Bone marrow (tissue), 2 donors: ENCODE measurements around the gene KCNJ9.
"Not testable (repeated sequence)": the region's sequence is repeated elsewhere in the genome, so short reads cannot be mapped to it uniquely, and the experiment has no call there.

Source experiments
- DNase-seq, 2 donors: peaks; one replicate each; lab custom pipeline; 2025; lab: John Stamatoyannopoulos, UW

KCNJ9 gene

GRCh38 chr1:160081261-160081936 lies at the start of gene KCNJ9:
KCNJ9 (plus strand) TSS chr1:160081538; CDS start chr1:160084031, 2,493 bp downstream.
- no peak for DNase-seq

- no peak for DNase-seq
Measured at GRCh38 chr1:160032165-160032820, 49.0 kb upstream of the KCNJ9 start.

- DNase-seq = no peak
Measured at GRCh38 chr1:160040476-160040875, 40.9 kb upstream of the KCNJ9 start.

GRCh38 chr1:160043543-160043942 lies 37.8 kb upstream of the KCNJ9 start:
- DNase-seq = no peak

- no peak for DNase-seq
Measured at GRCh38 chr1:160045653-160046052, 35.7 kb upstream of the KCNJ9 start.

GRCh38 chr1:160046494-160047110 lies 34.7 kb upstream of the KCNJ9 start:
- peak; percentile 6 to 20 for DNase-seq

GRCh38 chr1:160047111-160047991 lies 34.0 kb upstream of the KCNJ9 start:
- no peak for DNase-seq

GRCh38 chr1:160048335-160048734 lies 33.0 kb upstream of the KCNJ9 start:
- no peak for DNase-seq

GRCh38 chr1:160049101-160049500 lies 32.2 kb upstream of the KCNJ9 start:
- DNase-seq = no peak

GRCh38 chr1:160050182-160050581 lies 31.2 kb upstream of the KCNJ9 start:
- DNase-seq = not testable (repeated sequence)

- DNase-seq = no peak
Measured at GRCh38 chr1:160050619-160051018, 30.7 kb upstream of the KCNJ9 start.

GRCh38 chr1:160052936-160053335 lies 28.4 kb upstream of the KCNJ9 start:
- DNase-seq = no peak

GRCh38 chr1:160053548-160054365 lies 27.6 kb upstream of the KCNJ9 start:
- no peak for DNase-seq

GRCh38 chr1:160056648-160057169 lies 24.6 kb upstream of the KCNJ9 start:
- no peak for DNase-seq

GRCh38 chr1:160058087-160058486 lies 23.3 kb upstream of the KCNJ9 start:
- no peak for DNase-seq

- no peak for DNase-seq
Measured at GRCh38 chr1:160061369-160062229, 19.7 kb upstream of the KCNJ9 start.

- DNase-seq = no peak
Measured at GRCh38 chr1:160062230-160062532, 19.2 kb upstream of the KCNJ9 start.

GRCh38 chr1:160063176-160063575 lies 18.2 kb upstream of the KCNJ9 start:
- DNase-seq = no peak

GRCh38 chr1:160064164-160064563 lies 17.2 kb upstream of the KCNJ9 start:
- no peak for DNase-seq

- DNase-seq = no peak
Measured at GRCh38 chr1:160064746-160065145, 16.6 kb upstream of the KCNJ9 start.
